ENCODE measurements around the gene DCLK3. TPM values are rescaled to one million over a fixed set of nuclear protein-coding genes. Genes with fewer than 3 reads are reported as not detected.

DCLK3 gene
- total RNA-seq: under 0.01 TPM

DNA sequence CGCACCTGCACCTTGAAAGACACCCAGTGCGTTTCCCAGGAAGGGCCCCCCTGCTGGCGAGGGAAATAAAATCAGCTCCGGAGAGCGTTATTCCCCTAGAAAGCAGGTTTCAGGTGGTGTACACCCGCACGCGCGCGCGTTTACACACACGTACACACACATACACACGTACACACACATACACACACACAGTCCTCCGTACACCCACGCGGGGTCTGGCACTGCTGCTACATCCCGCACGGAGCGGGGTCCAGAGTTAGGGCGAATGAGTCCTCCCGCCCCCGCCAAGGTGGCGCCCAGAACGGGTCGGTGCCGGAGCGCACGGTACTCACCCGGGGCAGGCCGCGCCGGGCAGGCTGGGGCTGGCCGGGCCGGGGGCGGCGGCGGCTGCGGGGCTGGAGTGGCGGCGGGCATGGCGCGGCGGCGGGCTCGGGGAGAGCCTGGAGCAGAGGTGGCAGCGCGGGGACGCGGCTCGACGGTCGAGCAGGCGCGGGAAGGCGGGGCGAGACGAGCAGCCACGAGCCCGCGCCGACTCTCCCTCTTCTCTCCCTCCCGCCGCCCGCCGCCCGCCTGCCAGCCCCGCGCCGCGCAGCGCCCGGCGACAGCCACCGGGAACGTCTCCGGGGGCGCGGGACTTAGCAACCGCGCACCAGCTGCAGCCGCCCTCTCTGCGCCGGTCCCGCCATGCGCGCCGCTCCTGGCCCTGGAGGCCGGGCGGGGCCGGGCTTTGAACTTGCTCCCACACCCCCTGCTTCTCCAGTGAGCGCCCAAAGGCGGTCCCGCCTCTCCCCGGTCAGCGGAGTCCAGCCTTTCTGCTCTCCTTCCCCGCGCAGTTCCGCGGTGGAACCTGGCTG lies at the start of gene DCLK3:
Gene DCLK3 (minus strand): TSS at position 704 of the 854 bp plus-strand sequence. CDS start 290 bp downstream, at position 414.
- Histone ChIP-seq H3K4me3 (ENCODE audit: low read length) (no peak within 1 kb of the TSS), H3K9me3 (ENCODE audit: low read depth, low read length) (no peaks in the 10 kb centered on the region), H3K27me3 (ENCODE audit: insufficient read depth, low read length) (peaks cover 48% of the 10 kb centered on the region), H3K4me1 (ENCODE audit: insufficient read depth, low read length) (no peaks in the 10 kb centered on the region)

DNA sequence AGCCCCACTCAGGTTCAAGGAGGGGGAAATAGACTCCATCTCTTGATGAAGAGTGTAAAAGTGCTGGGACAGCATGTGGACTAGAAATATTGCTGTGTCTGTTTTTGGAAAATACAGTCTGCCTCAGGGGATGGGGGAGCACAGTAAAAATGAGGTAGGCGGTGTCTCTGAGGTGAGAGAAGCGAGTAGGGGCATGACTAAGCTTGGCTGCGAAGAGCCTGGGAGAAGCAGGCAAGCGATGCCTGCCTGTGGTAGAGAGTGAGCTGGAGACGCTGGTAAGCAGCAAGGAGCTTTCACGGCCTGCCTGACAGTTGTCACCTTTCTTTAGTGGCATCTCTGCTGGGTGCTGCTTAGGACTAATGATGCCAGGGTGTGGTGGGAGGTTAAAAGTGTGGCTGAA lies 49.0 kb upstream of the DCLK3 start:
- Histone ChIP-seq H3K9me3 (ENCODE audit: low read depth, low read length) (no peaks in the 10 kb centered on the region), H3K4me3 (ENCODE audit: low read length) (no peak overlapping the region), H3K27me3 (ENCODE audit: insufficient read depth, low read length) (no peaks in the 10 kb centered on the region), H3K4me1 (ENCODE audit: insufficient read depth, low read length) (no peaks in the 10 kb centered on the region)

DNA sequence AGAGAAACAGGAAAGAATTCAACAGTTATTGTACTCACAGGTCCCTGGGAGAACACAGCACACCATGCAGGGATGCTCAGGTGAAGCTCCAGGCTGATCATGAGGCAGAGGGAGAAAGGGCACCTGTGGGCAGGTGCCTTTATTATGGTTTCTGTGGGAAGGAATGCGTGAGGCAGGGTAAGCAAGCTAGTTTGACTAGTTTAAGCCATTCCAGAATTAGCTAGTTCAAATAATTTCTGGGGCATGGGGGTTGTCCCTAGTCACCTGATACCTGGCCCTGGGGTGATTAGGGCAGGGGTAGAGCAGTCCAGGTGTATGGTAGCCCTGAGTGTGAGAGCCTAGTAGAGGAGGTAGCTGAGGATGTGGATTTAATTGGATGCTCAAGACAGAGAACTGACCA lies 47.9 kb upstream of the DCLK3 start:
- no peaks in the 10 kb centered on the region for H3K9me3 ChIP-seq (ENCODE audit: low read depth, low read length)
- no peaks in the 10 kb centered on the region for H3K27me3 ChIP-seq (ENCODE audit: insufficient read depth, low read length)
- no peaks in the 10 kb centered on the region for H3K4me1 ChIP-seq (ENCODE audit: insufficient read depth, low read length)

GRCh38 chr3:36811768-36812167 lies 47.4 kb upstream of the DCLK3 start:
- Histone ChIP-seq H3K4me3 (ENCODE audit: low read length) (no peak overlapping the region), H3K9me3 (ENCODE audit: low read depth, low read length) (no peaks in the 10 kb centered on the region), H3K4me1 (ENCODE audit: insufficient read depth, low read length) (no peaks in the 10 kb centered on the region)

More for the DNA sequence above, 47.9 kb upstream of the DCLK3 start:
- H3K4me3 ChIP-seq (ENCODE audit: low read length): no peak overlapping the region

DNA sequence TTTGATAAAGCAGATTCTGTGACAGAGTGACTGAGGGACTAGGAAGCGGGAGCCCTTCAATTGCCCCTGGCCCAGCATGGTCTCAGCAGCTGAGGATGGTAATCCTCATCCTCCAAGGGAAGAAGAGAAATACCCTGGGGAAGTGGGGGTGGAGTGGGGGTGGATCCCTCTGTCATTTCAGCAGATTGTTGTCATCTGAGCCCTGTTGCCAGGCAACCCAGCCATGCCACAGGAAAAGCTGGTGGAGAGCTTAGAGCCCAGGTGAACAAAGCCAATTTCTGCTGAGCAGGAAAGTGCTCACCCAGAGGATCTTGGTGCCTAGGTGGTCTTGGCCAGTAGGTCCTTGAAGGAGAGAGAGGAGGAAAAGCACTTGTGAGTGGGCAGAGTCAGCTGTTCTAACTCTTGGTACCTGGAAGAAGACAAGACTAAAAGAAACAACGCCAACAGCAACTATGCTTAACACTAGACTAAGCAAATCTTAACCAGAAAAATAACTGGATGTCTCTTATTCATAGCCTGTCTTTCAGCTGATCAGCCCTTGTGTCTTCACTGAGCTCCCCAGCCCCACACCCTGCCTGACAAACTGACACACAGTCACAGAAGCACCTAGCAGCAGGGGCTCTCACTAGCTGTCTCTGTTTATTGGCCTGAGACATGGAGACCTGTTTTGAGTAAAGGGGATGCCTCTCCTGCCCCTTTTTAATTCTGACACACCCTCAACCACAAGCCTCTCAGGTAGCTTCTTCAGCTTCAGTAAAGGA lies 40.1 kb upstream of the DCLK3 start:
- H3K27me3 ChIP-seq (ENCODE audit: insufficient read depth, low read length): peaks cover 3% of the 10 kb centered on the region
- no peaks in the 10 kb centered on the region for H3K4me1 ChIP-seq (ENCODE audit: insufficient read depth, low read length)

More at GRCh38 chr3:36811768-36812167, 47.4 kb upstream of the DCLK3 start:
- no peaks in the 10 kb centered on the region for H3K27me3 ChIP-seq (ENCODE audit: insufficient read depth, low read length)

GRCh38 chr3:36803091-36803791 lies 38.9 kb upstream of the DCLK3 start:
- H3K9me3 ChIP-seq (ENCODE audit: low read depth, low read length): peaks cover 9% of the 10 kb centered on the region

More for the DNA sequence above, 40.1 kb upstream of the DCLK3 start:
- H3K4me3 ChIP-seq (ENCODE audit: low read length): no peak overlapping the region
- peaks cover 9% of the 10 kb centered on the region for H3K9me3 ChIP-seq (ENCODE audit: low read depth, low read length)

DNA sequence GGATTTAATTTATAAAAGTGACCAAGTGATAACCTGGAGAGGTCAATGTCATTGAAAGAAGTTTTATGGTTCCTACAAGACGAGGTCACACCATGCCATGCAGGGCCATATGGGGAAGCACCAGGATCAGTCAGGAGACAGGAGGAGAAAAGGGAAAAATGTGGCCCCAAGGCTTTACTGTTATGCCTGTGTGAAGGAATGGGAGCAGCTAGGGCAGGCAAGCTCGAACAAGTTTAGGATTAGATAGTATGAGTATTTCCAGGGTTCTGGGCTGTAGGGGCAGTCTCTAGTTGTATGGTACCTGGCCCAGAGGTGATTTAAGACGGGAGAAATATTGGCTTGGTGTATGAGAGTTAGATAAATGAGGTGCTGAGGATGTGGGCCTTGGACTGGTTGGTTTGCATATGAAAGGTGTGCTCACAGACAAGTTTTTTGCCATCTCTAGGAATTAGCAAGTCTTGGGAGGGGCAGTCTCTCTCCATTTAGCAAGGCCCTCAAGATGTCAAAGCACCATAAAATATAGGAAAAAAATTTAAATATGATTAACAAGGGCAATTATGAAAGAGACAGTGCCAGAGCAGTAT lies 36.3 kb upstream of the DCLK3 start:
- Histone ChIP-seq H3K9me3 (ENCODE audit: low read depth, low read length) (peaks cover 3% of the 10 kb centered on the region), H3K4me1 (ENCODE audit: insufficient read depth, low read length) (no peaks in the 10 kb centered on the region), H3K27me3 (ENCODE audit: insufficient read depth, low read length) (no peaks in the 10 kb centered on the region), H3K4me3 (ENCODE audit: low read length) (no peak overlapping the region)

More at GRCh38 chr3:36803091-36803791, 38.9 kb upstream of the DCLK3 start:
- H3K4me1 ChIP-seq (ENCODE audit: insufficient read depth, low read length): no peaks in the 10 kb centered on the region
- peaks cover 3% of the 10 kb centered on the region for H3K27me3 ChIP-seq (ENCODE audit: insufficient read depth, low read length)
- H3K4me3 ChIP-seq (ENCODE audit: low read length): no peak overlapping the region

DNA sequence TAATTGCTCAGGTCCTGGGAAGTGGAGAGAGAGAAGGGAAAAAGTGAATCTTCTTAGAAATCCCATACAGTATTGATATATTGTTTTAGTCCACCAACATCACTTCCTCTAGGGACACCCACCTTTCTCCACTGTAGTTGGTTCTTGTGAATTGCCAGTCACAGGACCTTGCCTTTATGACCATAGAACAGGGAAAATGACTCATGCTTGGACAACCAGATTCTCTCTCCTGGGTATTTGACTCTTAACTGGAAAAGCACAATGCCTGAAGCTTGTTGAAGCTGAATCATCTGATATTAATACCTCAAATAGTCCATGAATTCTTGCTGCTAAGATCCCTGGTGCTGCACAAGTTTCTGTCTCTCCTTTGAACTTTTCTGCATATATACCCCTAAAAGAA lies 32.5 kb upstream of the DCLK3 start:
- H3K9me3 ChIP-seq (ENCODE audit: low read depth, low read length): no peaks in the 10 kb centered on the region
- no peak overlapping the region for H3K4me3 ChIP-seq (ENCODE audit: low read length)
- H3K4me1 ChIP-seq (ENCODE audit: insufficient read depth, low read length): no peaks in the 10 kb centered on the region
- H3K27me3 ChIP-seq (ENCODE audit: insufficient read depth, low read length): no peaks in the 10 kb centered on the region

DNA sequence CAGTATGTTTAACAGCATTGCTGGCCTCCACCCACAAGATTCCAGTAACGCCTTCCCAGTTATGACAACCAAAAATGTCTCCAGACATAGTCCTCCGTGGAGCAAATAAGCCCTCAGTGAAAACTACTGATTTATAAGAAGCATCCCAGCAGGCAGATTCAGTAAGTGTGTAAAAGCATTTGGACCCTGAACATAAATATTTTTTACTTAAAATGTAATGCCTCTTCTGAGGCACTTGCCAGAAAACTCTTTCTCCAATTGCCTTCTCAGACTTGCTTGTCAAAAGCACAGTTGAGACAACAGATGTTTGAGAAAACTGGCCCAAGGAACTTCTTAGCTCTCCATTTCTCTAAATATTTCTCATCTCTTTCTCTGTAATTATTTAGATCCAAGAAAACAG lies 31.8 kb upstream of the DCLK3 start:
- H3K4me1 ChIP-seq (ENCODE audit: insufficient read depth, low read length): no peaks in the 10 kb centered on the region
- H3K9me3 ChIP-seq (ENCODE audit: low read depth, low read length): no peaks in the 10 kb centered on the region
- H3K4me3 ChIP-seq (ENCODE audit: low read length): no peak overlapping the region
- H3K27me3 ChIP-seq (ENCODE audit: insufficient read depth, low read length): no peaks in the 10 kb centered on the region

DNA sequence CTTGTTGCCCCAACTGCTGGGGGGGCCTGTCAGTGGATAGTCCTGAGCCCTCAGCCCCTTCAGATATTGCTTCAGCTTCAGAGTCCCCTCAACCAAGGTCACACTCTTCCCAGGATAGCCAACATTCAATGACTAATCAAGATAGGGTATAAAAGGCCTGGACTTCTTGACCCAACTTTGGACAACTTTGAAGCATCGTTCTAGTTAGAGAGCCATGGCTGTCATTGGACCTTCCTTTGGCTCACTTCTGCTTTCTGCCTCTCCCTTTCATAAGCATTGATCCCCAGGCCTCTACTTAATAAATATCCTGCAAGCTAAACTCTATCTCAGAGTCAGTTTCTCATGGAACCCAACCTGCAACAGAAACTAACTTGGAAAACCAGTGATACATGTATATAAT lies 31.3 kb upstream of the DCLK3 start:
- no peaks in the 10 kb centered on the region for H3K9me3 ChIP-seq (ENCODE audit: low read depth, low read length)
- H3K4me3 ChIP-seq (ENCODE audit: low read length): no peak overlapping the region
- H3K27me3 ChIP-seq (ENCODE audit: insufficient read depth, low read length): no peaks in the 10 kb centered on the region

GRCh38 chr3:36792342-36792741 lies 28.0 kb upstream of the DCLK3 start:
- no peaks in the 10 kb centered on the region for H3K4me1 ChIP-seq (ENCODE audit: insufficient read depth, low read length)
- H3K27me3 ChIP-seq (ENCODE audit: insufficient read depth, low read length): no peaks in the 10 kb centered on the region
- H3K4me3 ChIP-seq (ENCODE audit: low read length): no peak overlapping the region
- H3K9me3 ChIP-seq (ENCODE audit: low read depth, low read length): no peaks in the 10 kb centered on the region

More for the DNA sequence above, 31.3 kb upstream of the DCLK3 start:
- H3K4me1 ChIP-seq (ENCODE audit: insufficient read depth, low read length): no peaks in the 10 kb centered on the region

DNA sequence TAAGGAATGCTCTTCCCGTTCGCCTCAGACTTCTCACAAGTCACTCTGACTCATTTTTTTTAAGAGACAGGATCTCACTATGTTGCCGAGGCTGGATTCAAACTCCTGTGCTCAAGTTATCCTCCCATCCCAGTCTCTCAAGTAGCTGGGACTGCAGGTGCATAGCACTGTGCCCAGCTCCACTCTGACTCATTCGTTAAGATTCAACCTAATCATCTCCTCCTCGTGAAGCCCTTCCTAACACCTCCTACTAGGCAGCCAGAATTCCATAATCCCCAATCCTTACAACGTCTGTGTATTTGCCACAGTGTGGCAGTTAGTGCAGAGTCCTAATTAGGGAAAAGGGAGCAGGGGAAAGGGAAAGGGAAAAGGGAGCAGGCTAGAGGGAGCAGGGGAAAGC lies 26.4 kb upstream of the DCLK3 start:
- Histone ChIP-seq H3K9me3 (ENCODE audit: low read depth, low read length) (no peaks in the 10 kb centered on the region), H3K27me3 (ENCODE audit: insufficient read depth, low read length) (no peaks in the 10 kb centered on the region), H3K4me3 (ENCODE audit: low read length) (no peak overlapping the region), H3K4me1 (ENCODE audit: insufficient read depth, low read length) (peaks cover 3% of the 10 kb centered on the region)

DNA sequence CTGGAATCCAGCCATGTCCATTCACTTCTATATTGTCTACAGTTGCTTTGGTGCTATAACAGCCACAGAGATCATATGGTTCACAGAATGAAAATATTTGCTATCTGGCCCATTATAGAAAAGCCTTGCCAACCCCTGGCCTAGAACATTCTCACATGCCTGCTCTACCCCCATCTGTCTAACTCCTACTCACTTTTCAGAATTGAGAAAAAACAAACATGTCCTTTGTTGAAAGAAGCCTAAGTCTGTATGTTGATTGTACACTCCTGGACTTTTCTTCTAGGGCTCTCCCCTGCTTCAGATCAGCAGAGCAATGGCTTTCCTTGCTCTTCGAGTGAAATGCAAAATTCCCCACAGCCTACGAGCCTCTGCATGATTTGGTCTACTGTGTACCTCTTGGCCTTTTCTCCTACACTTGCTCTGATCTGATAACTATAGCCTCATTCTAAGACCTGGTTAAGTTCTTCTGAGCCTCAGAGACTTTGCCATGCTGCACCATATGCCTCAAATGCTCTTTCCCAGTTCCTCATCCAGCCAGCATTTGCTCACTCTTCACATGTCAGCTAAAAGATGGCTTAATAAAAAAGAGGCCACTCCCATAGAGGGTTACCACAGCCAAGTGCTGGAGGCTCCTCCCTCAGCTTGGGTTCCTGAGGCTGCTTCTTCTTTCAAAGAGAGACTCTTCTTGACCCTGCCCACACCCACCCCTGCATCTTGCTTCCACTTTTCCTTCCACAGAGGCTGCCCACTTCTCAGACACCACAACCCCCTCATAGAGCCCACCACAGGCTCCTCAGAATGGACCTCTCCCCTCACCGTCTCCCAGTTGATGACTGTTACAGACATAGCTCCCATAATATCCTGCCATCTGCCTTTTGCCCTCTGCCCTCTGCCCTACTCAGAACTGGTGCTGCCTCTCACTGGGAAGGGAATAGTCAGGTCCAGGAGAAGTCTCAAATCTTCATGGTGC lies 22.9 kb upstream of the DCLK3 start:
- Histone ChIP-seq H3K4me3 (ENCODE audit: low read length) (no peak overlapping the region), H3K9me3 (ENCODE audit: low read depth, low read length) (no peaks in the 10 kb centered on the region), H3K27me3 (ENCODE audit: insufficient read depth, low read length) (no peaks in the 10 kb centered on the region), H3K4me1 (ENCODE audit: insufficient read depth, low read length) (peaks cover 3% of the 10 kb centered on the region)

- H3K9me3 ChIP-seq (ENCODE audit: low read depth, low read length): no peaks in the 10 kb centered on the region
- no peaks in the 10 kb centered on the region for H3K27me3 ChIP-seq (ENCODE audit: insufficient read depth, low read length)
- H3K4me1 ChIP-seq (ENCODE audit: insufficient read depth, low read length): peaks cover 3% of the 10 kb centered on the region
- no peak overlapping the region for H3K4me3 ChIP-seq (ENCODE audit: low read length)
Observed at GRCh38 chr3:36784138-36784635, 19.8 kb upstream of the DCLK3 start.

All from mononuclear cell (primary cell).